GM21390 (cell line): Measurements from ENCODE around the gene RNH1.

Experiments
- ATAC-seq: cut with Tn5 transposase; IDR thresholded peaks from one replicate; pipeline ENCODE4 v1.9.1; 2021; ENCODE audit not compliant: unreplicated experiment

The RNH1 gene

DNA sequence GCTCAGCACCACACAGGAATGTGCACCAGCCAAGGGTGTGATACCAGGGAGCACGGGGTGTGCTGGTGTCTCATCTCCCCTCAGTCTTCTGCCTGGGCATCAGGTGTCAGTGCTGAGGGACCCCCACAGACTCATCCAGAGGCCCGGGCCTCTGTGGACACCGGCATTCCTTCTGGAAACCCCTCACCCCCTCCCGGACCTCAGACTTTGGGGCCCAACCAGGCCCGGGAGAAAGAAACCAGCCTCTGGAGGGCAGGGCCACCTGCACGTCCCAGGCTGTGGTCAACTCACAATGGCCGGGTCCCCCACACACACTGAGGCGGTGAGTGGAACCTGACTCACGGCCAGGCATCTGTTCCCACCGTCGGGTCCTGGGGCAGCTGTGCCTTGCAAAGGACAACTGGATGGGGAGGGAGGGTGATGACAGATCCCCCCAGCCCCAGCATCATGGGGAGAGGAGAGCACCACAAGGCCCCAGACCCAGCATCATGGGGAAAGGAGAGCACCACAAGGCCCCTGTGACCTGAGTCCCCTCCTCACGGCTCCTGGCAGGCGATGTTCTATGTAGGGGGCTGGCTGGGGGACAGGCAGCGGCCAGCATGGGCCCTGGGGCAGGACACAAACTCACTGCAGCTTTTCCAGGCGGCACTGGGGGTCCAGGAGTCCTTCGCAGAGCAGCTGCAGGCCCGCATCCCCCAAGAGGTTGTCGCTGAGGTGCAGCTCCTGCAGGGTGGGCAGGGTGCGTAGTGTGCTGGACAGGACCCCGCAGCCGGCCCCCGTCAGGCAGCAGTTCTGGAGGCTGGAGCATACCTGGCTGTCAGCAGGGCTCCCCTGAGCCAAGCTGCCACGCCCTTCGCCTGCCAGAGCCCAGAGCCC lies 7.6 kb downstream of the RNH1 start:
- ATAC-seq, result no peak

DNA sequence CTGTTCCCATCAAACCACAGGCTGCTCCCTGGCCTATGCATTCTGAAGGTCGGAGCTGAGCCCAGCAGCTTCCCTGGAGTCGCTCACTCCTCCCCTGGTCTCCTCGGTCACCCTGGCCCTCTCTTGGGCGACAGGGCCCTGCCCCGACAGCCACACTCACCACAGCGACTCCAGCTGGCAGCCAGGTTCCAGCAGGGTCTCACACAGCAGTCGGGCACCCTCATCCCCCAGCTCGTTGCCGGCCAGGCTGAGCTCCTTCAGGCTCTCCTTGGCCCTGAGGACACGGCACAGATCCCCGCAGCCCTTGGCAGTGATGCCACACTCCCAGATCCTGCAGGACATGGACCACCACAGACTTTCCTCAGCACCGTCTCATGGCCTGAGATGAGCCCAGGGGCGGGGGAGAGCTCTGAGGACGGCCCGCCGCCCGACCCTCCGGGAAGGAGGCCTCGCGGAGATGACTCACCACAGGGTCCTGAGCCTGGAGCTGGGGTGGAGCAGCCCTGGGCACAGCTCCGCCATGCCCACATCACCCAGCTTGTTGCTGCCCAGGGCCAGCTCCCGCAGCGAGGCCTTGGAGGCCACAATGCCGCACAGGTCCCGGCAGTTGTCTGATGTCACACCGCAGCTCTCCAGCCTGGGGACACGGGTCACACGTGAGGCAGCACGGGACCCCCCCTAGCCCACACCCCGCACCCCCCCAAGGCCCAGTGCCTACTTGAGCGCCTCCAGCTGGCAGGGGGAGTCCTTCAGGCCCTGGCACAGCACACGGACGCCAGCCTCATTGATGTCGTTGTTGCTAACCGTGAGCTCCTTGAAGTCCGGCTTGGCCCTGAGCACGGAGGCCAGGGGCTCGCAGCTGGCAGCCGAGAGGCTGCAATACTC lies 8.5 kb downstream of the RNH1 start:
- ATAC-seq, result no peak

DNA sequence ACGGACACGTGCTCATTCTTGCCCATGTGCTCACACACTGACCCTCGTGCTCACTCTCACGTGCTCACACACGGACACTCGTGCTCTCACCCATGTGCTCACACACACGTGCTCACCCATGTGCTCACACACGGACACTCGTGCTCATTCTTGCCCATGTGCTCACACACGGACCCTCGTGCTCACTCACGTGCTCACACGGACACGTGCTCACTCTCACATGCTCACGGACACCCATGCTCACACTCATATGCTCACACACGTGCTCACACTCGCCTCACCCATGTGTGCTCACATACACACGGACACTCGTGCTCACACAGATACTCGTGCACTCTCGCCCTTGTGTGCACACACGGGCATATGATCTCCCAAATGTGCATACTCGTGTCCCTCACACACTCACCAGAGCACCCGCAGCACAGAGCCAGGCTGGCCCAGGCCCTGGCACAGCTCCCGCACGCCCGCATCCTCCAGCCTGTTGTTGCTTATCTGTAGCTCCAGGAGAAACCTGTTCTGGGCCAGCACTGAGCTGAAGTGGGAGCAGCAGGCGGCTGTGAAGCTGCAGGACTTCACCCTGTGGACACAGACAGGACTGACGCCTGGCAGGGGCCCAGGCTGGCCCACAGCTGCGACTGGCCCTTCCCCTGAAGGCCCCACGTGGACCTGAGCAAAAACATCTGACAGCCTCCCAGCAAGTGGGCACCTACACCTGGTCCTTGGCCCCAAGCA lies 9.3 kb downstream of the RNH1 start:
- no peak for ATAC-seq

DNA sequence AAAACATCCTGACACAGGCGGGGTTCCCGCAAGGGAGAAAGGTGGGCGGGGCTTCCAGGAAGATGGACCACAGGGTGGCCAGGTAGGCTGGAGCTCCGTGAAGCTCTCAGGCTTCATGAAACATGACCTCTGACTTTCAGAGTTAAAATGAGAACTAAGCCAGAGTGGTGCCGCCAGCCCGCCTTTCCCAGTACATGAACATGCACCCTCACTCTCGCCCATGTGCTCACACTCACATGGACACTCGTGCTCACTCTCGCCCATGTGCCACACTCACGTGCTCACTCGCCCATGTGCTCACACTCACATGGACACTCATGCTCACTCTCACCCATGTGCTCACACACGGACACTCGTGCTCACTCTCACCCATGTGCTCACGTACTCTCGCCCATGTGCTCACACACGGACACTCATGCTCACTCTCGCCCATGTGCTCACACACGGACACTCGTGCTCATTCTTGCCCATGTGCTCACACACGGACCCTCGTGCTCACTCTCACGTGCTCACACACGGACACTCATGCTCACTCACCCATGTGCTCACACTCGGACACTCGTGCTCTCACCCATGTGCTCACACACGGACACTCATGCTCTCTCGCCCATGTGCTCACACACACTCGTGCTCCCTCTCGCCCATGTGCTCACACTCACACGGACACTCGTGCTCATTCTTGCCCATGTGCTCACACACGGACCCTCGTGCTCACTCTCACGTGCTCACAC lies 10.0 kb downstream of the RNH1 start:
- ATAC-seq, result no peak

DNA sequence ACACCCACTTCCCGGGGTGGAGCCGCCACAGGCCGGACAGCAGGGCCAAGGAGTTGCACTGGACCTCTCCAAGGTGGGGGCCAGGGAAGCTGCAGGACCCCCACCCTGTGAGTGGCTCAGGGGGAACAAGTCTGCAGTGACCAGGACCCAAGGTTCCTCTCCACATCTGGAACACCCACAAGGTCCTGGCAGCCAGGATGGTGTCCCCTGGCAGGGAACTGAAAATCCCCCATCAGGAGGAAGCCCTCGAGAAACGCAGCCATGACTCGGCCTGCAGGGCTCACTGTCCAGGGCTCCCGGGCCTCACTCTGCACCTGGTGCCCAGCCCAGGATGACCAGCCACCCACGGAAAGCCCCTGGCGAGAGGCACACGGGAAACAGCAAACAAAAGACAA lies 11.5 kb downstream of the RNH1 start:
- no peak for ATAC-seq

DNA sequence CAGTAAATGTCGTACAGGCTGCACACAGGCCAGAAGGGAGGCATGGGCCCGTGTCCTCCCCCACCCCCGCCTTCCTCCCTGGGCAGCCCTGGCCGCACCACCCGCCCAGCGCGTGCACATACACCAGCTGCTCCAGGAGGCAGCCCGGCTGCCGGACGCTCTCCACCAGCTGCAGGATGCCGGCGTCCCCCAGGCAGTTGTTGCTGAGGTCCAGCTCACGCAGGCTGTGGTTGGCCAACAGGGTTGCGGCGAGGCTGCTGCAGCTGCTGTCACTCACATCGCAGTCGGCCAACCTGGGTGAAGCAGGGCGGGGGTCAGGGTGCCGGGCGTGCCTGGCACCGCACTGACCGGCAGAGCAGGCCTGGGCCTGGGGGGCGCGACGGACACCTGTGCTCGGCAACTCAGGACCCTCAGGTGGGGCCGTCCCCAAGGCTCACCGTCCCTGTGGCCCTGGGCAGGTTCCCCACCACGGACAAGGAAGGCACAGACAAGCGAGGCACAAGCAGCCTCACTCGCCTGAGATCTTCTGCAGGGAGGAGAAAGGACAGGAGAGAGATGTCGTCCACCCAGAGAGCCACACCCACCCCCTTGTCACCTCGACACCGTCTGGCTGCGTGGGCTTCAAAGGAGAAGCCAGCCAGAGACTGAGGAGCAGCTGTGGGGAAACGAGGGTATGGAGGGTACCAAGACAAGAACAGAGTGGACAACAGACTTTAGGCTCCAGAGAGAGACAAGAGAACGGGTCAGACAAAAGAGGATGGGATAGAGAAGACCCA lies 12.1 kb downstream of the RNH1 start:
- ATAC-seq, result no peak

DNA sequence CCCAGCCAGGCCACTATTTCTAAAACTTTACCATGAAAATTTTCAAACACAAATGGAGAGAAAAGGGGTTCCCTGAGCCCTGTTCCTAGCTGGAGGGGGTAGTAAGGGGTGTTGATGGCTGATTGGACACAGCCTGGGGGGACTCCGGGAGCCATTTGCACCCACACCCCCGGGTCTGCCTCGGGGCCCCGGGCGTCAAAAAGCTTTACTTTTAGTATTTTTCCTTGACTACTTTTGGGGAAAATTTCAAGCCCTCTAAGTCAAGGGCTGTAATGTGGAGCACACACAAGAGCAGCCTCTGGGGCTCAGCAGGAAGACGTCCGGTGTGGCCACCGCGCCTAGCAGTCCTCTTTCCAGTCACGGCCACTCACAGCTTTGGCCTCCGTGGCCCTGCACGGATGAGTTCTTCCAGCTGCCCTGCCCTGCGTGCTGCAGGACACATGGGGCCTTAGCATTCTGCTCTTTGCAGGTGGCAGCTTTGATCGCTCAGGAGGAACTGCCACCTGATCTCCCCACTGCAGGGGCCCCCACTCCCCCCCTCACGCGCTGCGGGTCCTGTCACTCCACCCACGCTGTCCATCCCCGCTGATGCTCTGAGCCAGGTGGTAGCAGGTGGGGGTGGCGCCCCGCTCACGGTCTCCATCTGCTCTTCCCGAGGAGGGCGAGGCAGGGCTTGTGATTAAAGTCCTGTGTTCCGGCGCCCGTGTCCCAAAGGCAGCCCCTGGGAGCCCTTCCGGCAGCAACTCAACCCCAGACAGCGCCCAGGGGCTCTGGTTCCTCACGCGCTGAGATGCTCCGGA lies 14.4 kb downstream of the RNH1 start:
- no peak for ATAC-seq

DNA sequence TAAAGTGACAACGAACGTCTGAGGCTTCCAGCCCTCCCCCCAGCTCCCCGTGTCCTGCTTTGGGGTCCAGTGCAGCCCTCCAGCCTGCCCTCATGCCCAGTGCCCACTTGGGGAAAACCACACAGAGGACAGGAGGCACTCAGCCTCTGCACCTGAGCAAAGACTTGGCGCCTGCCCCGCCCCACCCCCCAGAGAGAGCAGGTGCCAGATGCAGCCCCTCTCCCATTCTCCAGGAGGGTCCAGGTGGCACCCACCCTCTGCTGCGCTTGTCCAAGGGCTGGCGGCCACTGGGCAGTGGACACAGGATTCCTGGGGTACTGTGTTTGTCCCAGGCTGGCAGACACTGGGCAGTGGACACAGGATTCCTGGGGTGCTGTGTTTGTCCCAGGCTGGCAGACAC lies 15.7 kb downstream of the RNH1 start:
- ATAC-seq, result no peak

DNA sequence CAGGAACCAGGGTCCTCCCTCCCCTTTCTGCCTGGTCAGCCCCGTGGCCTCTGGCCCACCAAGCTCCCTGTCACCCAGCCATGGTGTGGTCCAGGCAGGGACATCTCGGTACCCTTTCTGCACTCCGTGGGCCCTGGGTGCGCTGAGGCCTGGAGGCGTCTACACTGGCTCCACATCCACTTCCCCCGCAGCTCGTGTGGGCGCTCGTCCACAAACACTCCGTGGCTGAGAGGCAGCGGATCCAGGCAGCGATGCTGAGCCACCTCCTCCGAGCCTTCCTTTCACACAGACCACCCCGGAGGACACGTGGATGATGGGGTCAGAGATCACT lies 16.1 kb downstream of the RNH1 start:
- no peak for ATAC-seq

DNA sequence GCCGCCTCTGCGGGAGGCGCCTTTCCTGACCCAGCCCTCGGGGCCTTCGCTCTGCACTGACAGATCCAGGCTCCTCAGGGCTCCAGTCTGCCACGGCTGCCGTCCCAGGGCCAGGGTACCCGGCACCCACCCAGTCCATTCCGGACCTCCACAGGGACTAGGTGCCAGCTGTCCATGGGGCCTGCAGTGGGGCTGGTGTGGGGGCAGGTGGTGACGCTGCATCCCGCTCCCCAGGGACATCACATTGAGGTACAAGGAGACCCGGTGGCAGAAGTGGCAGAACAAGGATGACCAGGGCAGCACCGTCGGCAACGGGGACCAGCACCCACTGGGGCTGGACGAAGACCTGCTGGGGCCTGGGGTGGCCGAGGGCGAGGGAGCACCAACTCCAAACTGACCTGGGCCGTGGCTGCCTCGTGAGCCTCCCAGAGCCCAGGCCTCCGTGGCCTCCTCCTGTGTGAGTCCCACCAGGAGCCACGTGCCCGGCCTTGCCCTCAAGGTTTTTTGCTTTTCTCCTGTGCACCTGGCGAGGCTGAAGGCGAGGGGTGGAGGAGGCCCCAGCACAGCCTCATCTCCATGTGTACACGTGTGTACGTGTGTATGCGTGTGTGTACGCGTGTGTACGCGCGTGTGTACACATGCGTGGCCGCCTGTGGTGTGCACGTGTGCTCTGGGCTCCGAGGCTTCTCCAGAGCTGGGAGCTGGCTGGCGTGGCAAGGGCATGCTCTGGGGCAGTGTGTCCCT lies 16.7 kb downstream of the RNH1 start:
- no peak for ATAC-seq

DNA sequence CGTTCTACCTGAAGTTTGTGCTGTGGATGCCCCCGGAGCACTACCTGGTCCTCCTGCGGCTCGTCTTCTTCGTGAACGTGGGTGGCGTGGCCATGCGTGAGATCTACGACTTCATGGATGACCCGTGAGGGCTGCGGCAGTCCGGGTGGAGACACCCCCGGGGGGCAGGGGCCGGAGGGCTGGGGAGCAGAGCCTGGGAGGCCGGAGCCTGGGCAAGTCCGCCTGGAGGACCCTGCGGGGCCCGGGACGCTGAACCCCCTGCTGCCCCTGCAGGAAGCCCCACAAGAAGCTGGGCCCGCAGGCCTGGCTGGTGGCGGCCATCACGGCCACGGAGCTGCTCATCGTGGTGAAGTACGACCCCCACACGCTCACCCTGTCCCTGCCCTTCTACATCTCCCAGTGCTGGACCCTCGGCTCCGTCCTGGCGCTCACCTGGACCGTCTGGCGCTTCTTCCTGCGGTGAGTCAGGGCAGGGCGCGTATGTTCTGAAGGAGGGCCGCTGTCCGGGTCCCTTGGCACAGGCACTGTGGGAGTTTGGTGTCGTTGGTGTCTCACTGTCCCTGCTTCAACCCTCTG lies 17.3 kb downstream of the RNH1 start:
- no peak for ATAC-seq

DNA sequence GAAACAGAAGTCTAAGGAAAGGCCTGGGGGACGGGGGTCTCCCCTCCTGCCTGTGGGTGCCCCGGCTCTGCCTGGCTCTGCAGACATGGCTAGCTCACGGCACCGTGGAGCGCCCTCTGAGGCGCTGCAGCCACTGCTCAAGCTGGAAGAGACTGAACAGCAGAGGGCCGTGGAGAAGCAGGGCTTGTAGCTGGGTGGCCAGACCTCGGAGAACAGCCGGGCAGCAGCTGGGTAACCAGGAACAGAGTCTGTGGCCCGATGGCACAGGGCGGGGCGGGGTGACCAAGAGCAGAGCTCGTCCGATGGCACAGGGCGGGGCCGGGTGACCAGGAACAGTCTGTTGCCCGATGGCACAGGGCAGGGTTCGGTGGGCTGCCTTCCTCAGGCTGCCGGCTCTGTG lies 18.1 kb downstream of the RNH1 start:
- no peak for ATAC-seq

DNA sequence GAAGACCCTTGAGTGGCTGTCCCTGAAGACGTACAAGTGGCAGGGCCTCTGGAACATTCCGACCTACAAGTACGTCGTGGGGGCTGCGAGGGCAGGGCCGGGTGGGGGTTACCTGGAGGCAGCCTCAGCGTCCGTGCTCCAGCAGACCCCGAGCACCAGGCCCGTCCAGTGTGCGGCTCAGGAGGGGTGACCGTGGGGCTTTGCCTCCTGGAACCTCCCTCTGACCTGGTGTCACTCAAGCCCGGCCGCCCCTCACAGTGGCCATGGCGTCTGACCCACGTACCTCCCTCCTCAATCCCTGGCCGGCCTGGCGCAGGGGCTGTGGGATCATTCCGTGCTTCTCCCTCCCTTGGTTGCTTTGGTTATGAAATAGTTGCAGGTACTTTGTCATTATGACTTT lies 18.5 kb downstream of the RNH1 start:
- ATAC-seq, result no peak

DNA sequence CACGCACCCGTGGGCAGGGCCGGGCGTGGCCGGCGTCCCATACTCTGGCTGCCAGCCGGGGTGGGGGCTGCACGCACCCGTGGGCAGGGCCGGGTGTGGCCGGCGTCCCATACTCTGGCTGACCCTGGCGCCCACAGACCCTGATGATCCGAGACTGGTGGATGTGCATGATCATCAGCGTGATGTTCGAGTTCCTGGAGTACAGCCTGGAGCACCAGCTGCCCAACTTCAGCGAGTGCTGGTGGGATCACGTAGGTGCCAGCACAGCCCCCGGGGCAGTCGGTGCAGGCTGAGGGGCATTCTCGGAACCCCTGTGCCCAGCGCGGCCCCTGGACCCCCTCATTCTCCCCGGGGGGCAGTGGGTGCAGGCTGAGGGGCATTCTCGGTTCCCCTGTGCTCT lies 19.0 kb downstream of the RNH1 start:
- ATAC-seq, result no peak

DNA sequence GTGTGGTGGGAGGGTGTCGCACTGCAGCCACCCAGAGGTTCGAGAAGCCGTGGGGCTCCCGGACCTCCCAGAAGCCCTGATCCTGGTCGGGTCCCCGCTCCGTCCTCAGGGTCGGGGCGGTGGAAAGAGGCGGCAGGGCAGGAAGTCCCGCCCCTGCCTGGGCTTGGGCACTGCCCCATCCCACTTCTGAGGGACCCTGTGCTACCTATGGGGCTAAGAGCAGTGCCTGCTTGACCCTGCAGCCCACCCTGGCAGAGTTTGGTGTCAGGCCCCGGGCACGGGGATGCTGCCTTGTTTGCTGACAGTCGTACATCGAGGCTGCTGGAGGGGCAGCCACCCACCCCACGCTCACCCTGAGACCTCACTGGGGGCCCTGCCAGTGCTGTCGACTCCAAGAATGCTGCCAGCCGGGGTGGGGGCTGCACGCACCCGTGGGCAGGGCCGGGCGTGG lies 19.4 kb downstream of the RNH1 start:
- ATAC-seq, result no peak

DNA sequence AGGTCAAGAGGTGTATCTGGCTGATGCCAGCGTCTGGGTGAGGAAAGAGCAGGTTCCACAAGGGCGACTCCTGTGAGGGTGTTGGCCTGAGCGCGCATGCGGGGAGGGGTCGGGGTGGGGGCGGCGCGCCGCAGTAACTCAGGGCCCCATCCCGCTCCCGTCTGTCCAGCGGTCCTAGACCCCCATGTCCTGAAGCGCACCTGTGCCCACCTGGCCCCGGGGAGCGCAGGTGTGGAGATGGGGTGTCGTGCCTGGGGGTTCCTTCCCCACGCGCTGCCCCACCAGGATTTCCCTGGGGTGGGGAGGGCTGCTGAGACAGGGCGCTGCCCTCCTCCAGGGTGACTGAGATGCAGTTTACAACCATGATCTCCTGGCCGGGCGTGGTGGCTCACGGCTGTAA lies 20.9 kb downstream of the RNH1 start:
- no peak for ATAC-seq

DNA sequence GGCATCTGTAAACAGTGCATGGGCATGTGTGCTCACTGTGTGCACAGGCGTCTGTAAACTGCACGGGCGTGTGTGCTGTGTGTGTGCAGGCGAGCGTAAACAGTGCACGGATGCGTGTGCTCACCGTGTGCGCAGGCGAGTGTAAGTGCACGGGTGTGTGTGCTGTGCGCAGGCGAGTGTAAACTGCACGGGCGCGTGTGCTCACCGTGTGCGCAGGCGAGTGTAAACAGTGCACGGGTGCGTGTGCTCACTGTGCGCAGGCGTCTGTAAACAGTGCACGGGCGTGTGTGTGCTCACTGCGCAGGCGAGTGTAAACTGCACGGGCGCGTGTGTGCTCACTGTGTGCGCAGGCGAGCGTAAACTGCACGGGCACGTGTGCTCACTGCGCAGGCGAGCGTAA lies 22.4 kb downstream of the RNH1 start:
- ATAC-seq, result no peak

DNA sequence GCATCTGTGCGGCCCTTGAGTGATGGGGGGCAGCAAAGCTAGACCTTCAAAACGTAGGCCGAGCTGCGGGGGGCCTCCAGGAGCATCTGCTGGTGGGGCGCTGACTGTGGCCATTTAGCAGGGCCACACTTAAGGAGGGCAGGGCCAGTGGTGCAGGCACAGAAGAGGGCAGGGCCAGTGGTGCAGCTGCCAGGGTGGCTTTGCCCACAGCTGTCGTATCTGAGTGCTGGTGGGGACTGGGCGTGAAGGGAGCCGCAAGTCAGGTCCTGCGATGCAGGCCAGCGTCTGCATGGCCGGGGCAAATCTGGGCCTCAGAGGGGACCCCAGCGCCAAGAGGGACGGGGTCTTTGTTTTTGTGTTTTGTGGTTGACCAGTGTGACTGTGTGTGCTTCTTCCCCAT lies 27.7 kb downstream of the RNH1 start:
- ATAC-seq, result no peak
